Small intestine (tissue), 16 donors: Measurements from ENCODE around the gene PCK1. TPM values are rescaled to one million over a fixed set of nuclear protein-coding genes. Genes with fewer than 3 reads are reported as not detected.
"Not testable (repeated sequence)": the region's sequence is repeated elsewhere in the genome, so short reads cannot be mapped to it uniquely, and the experiment has no call there.

ENCODE experiments used
- DNase-seq, 2 donors: peaks; one replicate each; pipeline versions ENCODE4 v3.0.0 to v3.0.0-alpha.2; 2013
- FAIRE-seq: peaks from 2 replicates; lab custom pipeline; 2012; peaks lifted over from hg19 to GRCh38; lab: Jason Lieb, UNC
- H3K27ac ChIP-seq, 3 donors: one replicate each; pipeline ENCODE4 v1.5.1; 2013; ENCODE audit warnings: low read length in 2 of 3, mild to moderate bottlenecking in 2 of 3, control low read depth in 1 of 3, inconsistent platforms in 1 of 3, low read depth in 1 of 3, moderate library complexity in 1 of 3
- H3K27me3 ChIP-seq, 3 donors: one replicate each; pipeline ENCODE4 v1.6.1; 2013; ENCODE audit warnings: low read length in 3 of 3, inconsistent platforms in 1 of 3; ENCODE audit not compliant: control insufficient read depth in 3 of 3, insufficient read depth in 3 of 3
- H3K36me3 ChIP-seq, 3 donors: one replicate each; pipeline ENCODE4 v1.6.1; 2013; ENCODE audit warnings: low read length in 3 of 3, inconsistent platforms in 1 of 3, low read depth in 1 of 3, mild to moderate bottlenecking in 1 of 3, moderate library complexity in 1 of 3; ENCODE audit not compliant: control insufficient read depth in 3 of 3, insufficient read depth in 2 of 3
- H3K4me1 ChIP-seq, 3 donors: one replicate each; pipeline ENCODE4 v1.6.1; 2013; ENCODE audit warnings: low read length in 2 of 3, inconsistent platforms in 1 of 3, low read depth in 1 of 3, mild to moderate bottlenecking in 1 of 3, moderate library complexity in 1 of 3; ENCODE audit not compliant: control insufficient read depth in 3 of 3, insufficient read depth in 2 of 3
- H3K4me3 ChIP-seq, 3 donors: one replicate each; pipeline ENCODE4 v1.5.1; 2013; ENCODE audit warnings: low read length in 3 of 3, control low read depth in 1 of 3, inconsistent platforms in 1 of 3, low read depth in 1 of 3, mild to moderate bottlenecking in 1 of 3, moderate library complexity in 1 of 3
- H3K9me3 ChIP-seq, 2 donors: one replicate each; pipeline ENCODE4 v1.6.1; 2013; ENCODE audit warnings: low read depth in 1 of 2, low read length in 1 of 2; ENCODE audit not compliant: control insufficient read depth in 2 of 2, insufficient read depth in 1 of 2
- WGBS, 3 donors: extraction: QIAGEN DNeasy Blood & Tissue Kit; methylation state at CpG; one replicate each; pipeline ENCODE4 v1.1.7; 2013; 5-methylcytosine and 5-hydroxymethylcytosine counted together
- long read RNA-seq, 10 donors: transcript quantifications; one replicate each; lab custom pipeline, GENCODE V29; 2026
- polyA plus RNA-seq, 4 donors: library from polyadenylated mRNA; stranded (reverse) in 3 of 4; unstranded in 1 of 4; fragments of 200-250 nt in 3 of 4; fragments of 120-200 nt in 1 of 4; gene quantifications; one replicate each; pipeline versions ENCODE4 v1.2.1 to v1.2.3, GENCODE V29; 2013
- donor health status: healthy with polysubstance abuse.
- donor health status: control.
- donor health status: control.
- donor health status: Bipolar disorder and iron deficiency.
- donor health status: healthy.

Gene PCK1
- polyA plus RNA-seq: 100 to 1,000 TPM in 2 of 4 donors, 10 to 100 TPM in 1, 1 to 10 TPM in 1; 5.5 to 439 (median 97.2) TPM
- long read RNA-seq, donor 1, full-length matches to known transcripts: 3 of 3 reads
- long read RNA-seq, donor 1, partial matches to known transcripts: 0 of 3 reads
- long read RNA-seq, donor 1, other reads (novel, unspliced or antisense): 0 of 3 reads
- long read RNA-seq, donor 2: 0 reads
- long read RNA-seq, donor 3, full-length matches to known transcripts: 2 of 2 reads
- long read RNA-seq, donor 3, partial matches to known transcripts: 0 of 2 reads
- long read RNA-seq, donor 3, other reads (novel, unspliced or antisense): 0 of 2 reads
- long read RNA-seq, donor 4: 0 reads
- long read RNA-seq, donor 5: 0 reads
- long read RNA-seq, donor 6, full-length matches to known transcripts: 3 of 3 reads
- long read RNA-seq, donor 6, partial matches to known transcripts: 0 of 3 reads
- long read RNA-seq, donor 6, other reads (novel, unspliced or antisense): 0 of 3 reads
- long read RNA-seq, donor 7: 0 reads
- long read RNA-seq, donor 8: 0 reads
- long read RNA-seq, donor 9: 0 reads
- long read RNA-seq, donor 10: 0 reads

DNA sequence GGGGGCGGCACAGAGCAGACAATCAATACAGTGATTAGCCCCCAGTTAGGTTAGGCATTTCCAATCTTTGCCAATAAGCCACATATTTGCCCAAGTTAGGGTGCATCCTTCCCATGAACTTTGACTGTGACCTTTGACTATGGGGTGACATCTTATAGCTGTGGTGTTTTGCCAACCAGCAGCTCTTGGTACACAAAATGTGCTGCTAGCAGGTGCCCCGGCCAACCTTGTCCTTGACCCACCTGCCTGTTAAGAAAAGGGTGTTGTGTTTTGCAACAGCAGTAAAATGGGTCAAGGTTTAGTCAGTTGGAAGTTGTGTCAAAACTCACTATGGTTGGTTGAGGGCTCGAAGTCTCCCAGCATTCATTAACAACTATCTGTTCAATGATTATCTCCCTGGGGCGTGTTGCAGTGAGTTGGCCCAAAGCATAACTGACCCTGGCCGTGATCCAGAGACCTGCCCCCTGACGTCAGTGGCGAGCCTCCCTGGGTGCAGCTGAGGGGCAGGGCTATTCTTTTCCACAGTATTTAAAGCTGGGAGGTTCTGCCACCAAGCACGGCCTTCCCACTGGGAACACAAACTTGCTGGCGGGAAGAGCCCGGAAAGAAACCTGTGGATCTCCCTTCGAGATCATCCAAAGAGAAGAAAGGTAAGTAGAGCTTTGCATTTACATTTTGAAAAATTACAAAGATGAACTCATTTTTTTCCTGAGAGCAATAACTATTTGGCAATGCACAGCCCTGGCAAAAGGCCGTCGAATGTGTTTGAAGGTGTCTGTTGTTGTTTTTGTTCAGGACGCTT is at the start of gene PCK1:
Gene PCK1, plus strand, starts transcription at position 557 of the 802 bp plus-strand sequence. CDS start 302 bp downstream, outside the sequence.
- peak within 1 kb of the TSS; percentile 77 to 88 (median 83) for H3K27ac ChIP-seq
- 24 to 50% (median 28%) methylated on average over 14 of the region's 14 CpGs for WGBS, 3 donors
- FAIRE-seq: no peak
- no peaks in the 10 kb centered on the region for H3K27me3 ChIP-seq
- peaks cover 0 to 32% (median 29%) of the 10 kb centered on the region in 3 donors for H3K36me3 ChIP-seq
- H3K4me1 ChIP-seq: peaks cover 0 to 42% (median 10%) of the 10 kb centered on the region in 3 donors
- peaks cover 0 to 42% of the 10 kb centered on the region in 2 donors for H3K9me3 ChIP-seq
- DNase-seq: peak; percentile 96 to 99
- peak within 1 kb of the TSS in 2 of 3 donors; percentile 10 to 69 for H3K4me3 ChIP-seq

DNA sequence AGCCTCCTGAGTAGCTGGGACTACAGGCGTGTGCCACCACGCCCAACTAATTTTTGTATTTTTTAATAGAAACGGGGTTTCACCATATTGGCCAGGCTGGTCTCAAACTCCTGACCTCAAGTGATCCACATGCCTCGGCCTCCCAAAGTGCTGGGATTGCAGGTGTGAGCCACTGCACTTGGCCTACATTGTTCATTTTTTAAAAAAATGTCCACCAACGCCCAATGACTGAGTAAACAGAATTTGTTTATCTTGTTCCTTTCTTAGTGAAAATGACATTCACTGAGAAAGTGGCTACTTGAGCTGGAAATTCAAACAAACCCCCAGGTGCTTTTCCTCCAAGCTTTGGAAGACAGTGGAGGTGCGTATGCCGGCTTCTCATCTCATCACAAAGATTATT is 49.2 kb upstream of the PCK1 start:
- not testable (repeated sequence) for H3K36me3 ChIP-seq, H3K4me1 ChIP-seq, H3K4me3 ChIP-seq, H3K27me3 ChIP-seq, H3K9me3 ChIP-seq, FAIRE-seq, DNase-seq, H3K27ac ChIP-seq
- 65 to 84% (median 73%) methylated on average over 7 of the region's 7 CpGs for WGBS, 3 donors

DNA sequence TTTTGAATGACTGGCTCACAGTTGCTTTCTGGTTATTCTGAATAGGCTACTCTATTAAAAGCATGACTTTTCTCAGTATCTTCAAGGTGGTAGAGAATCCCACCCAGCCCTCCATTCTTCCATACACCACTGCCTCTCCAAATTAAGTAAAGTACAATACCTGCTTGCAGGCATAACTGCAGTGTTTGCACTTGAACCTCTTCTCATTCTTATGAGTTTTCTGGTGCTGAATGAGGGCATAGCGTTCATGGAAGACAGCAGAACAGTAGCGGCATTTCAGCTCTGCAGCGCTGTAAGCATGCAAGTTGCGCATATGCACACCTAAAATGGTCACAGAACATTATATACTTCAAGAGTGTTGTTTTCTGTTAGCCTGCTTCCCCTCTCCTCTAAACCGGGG is 48.5 kb upstream of the PCK1 start:
- Histone ChIP-seq H3K4me1 (peaks cover 0 to 2% (median 0%) of the 10 kb centered on the region in 3 donors), H3K4me3 (no peak overlapping the region), H3K36me3 (no peaks in the 10 kb centered on the region), H3K9me3 (peaks cover 0 to 7% of the 10 kb centered on the region in 2 donors), H3K27me3 (no peaks in the 10 kb centered on the region), H3K27ac (no peak overlapping the region)
- 84 to 94% (median 92%) methylated on average over 5 of the region's 5 CpGs for WGBS, 3 donors
- DNase-seq: no peak
- FAIRE-seq: no peak

- WGBS, 3 donors: 56 to 82% (median 71%) methylated on average over 1 of the region's 1 CpG
- no peak overlapping the region for H3K27ac ChIP-seq
- DNase-seq (no peak), FAIRE-seq (no peak)
- H3K27me3 ChIP-seq: no peaks in the 10 kb centered on the region
- peaks cover 0 to 7% of the 10 kb centered on the region in 2 donors for H3K9me3 ChIP-seq
- no peak overlapping the region for H3K4me3 ChIP-seq
- H3K36me3 ChIP-seq: no peaks in the 10 kb centered on the region
- H3K4me1 ChIP-seq: peaks cover 0 to 2% (median 0%) of the 10 kb centered on the region in 3 donors
Observed at GRCh38 chr20:57513199-57513598, 47.7 kb upstream of the PCK1 start.

DNA sequence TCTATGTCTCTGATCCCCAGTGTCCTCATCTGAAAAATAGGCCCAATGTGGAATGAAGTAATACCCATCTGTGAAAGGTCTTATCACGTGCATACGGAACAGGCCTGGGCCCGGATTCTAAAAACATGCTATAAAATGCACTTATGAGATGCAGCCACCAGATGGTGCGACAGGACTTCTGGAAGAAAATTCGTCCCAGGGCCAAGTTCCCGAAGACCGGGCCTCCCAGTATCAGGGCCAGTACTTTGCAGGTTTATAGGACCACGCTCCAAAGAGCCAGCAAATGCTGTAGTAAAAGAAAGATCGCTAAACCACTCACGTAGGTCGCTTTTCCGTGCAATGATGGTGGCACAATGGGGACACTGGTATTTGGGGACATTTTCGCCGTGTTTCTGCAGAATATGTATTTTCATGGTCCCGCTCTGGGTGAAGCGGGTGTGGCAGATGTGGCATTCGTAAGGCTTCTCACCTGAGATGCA is 46.6 kb upstream of the PCK1 start:
- peak; percentile 82 to 85 for DNase-seq
- peaks cover 0 to 7% of the 10 kb centered on the region in 2 donors for H3K9me3 ChIP-seq
- no peak overlapping the region for H3K27ac ChIP-seq
- H3K27me3 ChIP-seq: no peaks in the 10 kb centered on the region
- FAIRE-seq: no peak
- no peaks in the 10 kb centered on the region for H3K36me3 ChIP-seq
- no peak overlapping the region for H3K4me3 ChIP-seq
- peaks cover 0 to 2% (median 0%) of the 10 kb centered on the region in 3 donors for H3K4me1 ChIP-seq
- 36 to 43% (median 41%) methylated on average over 17 of the region's 17 CpGs for WGBS, 3 donors

DNA sequence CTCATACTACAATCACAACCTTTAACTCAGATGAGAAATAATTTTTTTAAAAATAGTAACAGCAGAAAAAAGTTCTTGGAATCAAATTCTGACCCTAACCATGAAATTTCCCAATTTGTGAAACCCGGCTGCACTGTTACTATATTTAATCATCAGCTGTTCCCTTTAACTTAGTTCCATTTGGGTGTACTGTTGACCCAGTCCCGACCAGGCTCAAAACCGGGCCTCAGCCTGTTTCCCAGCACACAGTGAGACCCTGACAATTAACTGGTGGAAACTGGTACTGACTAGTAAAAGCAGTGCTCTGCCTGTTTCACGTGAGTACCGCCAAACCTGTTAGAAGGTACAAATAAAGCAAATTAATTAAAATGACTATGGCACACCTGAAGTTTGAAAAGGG is 43.0 kb upstream of the PCK1 start:
- Histone ChIP-seq H3K27ac (no peak overlapping the region), H3K36me3 (no peaks in the 10 kb centered on the region), H3K27me3 (no peaks in the 10 kb centered on the region), H3K4me3 (no peak overlapping the region), H3K4me1 (peaks cover 0 to 2% (median 2%) of the 10 kb centered on the region in 3 donors), H3K9me3 (peaks cover 0 to 7% of the 10 kb centered on the region in 2 donors)
- FAIRE-seq (no peak), DNase-seq (no peak)
- WGBS, 3 donors: 87 to 91% (median 89%) methylated on average over 5 of the region's 5 CpGs

GRCh38 chr20:57522380-57523140 is 38.4 kb upstream of the PCK1 start:
- Histone ChIP-seq H3K27ac (no peak overlapping the region), H3K4me3 (no peak overlapping the region), H3K4me1 (peaks cover 0 to 2% (median 0%) of the 10 kb centered on the region in 3 donors), H3K36me3 (no peaks in the 10 kb centered on the region), H3K9me3 (no peaks in the 10 kb centered on the region), H3K27me3 (peaks cover 0 to 2% (median 0%) of the 10 kb centered on the region in 3 donors)
- DNase-seq (no peak), FAIRE-seq (no peak)
- 35 to 50% (median 44%) methylated on average over 5 of the region's 5 CpGs for WGBS, 3 donors
